ENCODE results near the gene MGAT5.

MGAT5 gene

GRCh38 chr2:134278553-134278952 is 24.7 kb downstream of the MGAT5 start:
- no peak overlapping the region for H3K4me3 ChIP-seq (ENCODE audit: low read depth, low read length)
- no peak for TF ChIP-seq CTCF (IDR thresholded peaks at IDR 0.05; ENCODE audit: low read depth, low read length)

GRCh38 chr2:134279417-134279816 is 25.5 kb downstream of the MGAT5 start:
- TF ChIP-seq CTCF (IDR thresholded peaks at IDR 0.05; ENCODE audit: low read depth, low read length): no peak
- no peak overlapping the region for H3K4me3 ChIP-seq (ENCODE audit: low read depth, low read length)

- TF ChIP-seq CTCF (IDR thresholded peaks at IDR 0.05; ENCODE audit: low read depth, low read length): no peak
- H3K4me3 ChIP-seq (ENCODE audit: low read depth, low read length): no peak overlapping the region
Observed at GRCh38 chr2:134280231-134280630, 26.4 kb downstream of the MGAT5 start.

GRCh38 chr2:134280726-134281125 is 26.9 kb downstream of the MGAT5 start:
- H3K4me3 ChIP-seq (ENCODE audit: low read depth, low read length): no peak overlapping the region
- no peak for TF ChIP-seq CTCF (IDR thresholded peaks at IDR 0.05; ENCODE audit: low read depth, low read length)

GRCh38 chr2:134281815-134282419 is 28.0 kb downstream of the MGAT5 start:
- no peak overlapping the region for H3K4me3 ChIP-seq (ENCODE audit: low read depth, low read length)
- no peak for TF ChIP-seq CTCF (IDR thresholded peaks at IDR 0.05; ENCODE audit: low read depth, low read length)

- no peak overlapping the region for H3K4me3 ChIP-seq (ENCODE audit: low read depth, low read length)
- TF ChIP-seq CTCF (IDR thresholded peaks at IDR 0.05; ENCODE audit: low read depth, low read length): no peak
Observed at GRCh38 chr2:134282629-134283400, 28.9 kb downstream of the MGAT5 start.

- no peak for TF ChIP-seq CTCF (IDR thresholded peaks at IDR 0.05; ENCODE audit: low read depth, low read length)
- no peak overlapping the region for H3K4me3 ChIP-seq (ENCODE audit: low read depth, low read length)
Observed at GRCh38 chr2:134283661-134284060, 29.8 kb downstream of the MGAT5 start.
